Measurements from ENCODE around the gene RFPL4AL1. TPM values are rescaled to one million over a fixed set of nuclear protein-coding genes. Genes with fewer than 3 reads are reported as not detected.

The RFPL4AL1 gene
- not detected in 2 replicates for total RNA-seq

DNA sequence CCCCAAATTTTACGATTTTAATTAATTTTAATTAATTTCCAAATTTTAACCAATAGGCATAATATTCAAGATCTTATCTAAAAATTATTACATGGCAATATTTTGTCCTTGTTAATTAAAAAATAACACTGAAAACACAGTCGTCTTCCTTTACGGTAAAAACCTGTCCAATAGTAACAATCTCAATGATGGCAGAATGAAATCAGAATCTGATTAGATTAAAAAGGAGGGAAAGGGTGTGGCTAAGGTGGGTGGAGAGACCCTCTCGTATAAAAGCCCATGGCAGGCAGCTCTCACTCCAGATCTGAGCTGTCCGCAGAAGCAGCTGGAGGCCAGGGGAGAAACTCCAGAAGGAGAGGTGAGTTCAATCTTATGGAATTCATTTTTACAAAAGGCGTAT is at the start of gene RFPL4AL1:
Gene RFPL4AL1, plus strand, starts transcription at position 301 of the 400 bp plus-strand sequence. CDS start 2,687 bp downstream, outside the sequence.

GRCh38 chr19:55738302-55738701 is 30.6 kb upstream of the RFPL4AL1 start, which contains the start of gene NLRP9:
TSS of gene NLRP9 (minus strand) at chr19:55738402. CDS start at chr19:55738374, 28 bp downstream.

DNA sequence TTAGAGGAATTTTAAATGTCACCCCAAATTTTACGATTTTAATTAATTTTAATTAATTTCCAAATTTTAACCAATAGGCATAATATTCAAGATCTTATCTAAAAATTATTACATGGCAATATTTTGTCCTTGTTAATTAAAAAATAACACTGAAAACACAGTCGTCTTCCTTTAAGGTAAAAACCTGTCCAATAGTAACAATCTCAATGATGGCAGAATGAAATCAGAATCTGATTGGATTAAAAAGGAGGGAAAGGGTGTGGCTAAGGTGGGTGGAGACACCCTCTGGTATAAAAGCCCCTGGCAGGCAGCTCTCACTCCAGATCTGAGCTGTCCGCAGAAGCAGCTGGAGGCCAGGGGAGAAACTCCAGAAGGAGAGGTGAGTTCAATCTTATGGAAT is 10.1 kb upstream of the RFPL4AL1 start, which contains the start of gene RFPL4A:
Gene RFPL4A, plus strand, starts transcription at position 301 of the 400 bp plus-strand sequence. CDS start 2,704 bp downstream, outside the sequence.

Other genes starting within 250 kb of the RFPL4AL1 start
- not detected in 2 replicates for gene SBK2, start 232.0 kb upstream of the RFPL4AL1 start, total RNA-seq
- gene SBK3, start 223.6 kb upstream of the RFPL4AL1 start, total RNA-seq, result 0.19 TPM in 1 of 2 replicates, not detected in the other
- 2.1 and 3.0 TPM in 2 replicates for gene ZNF579, start 188.3 kb upstream of the RFPL4AL1 start, total RNA-seq
- gene FIZ1, start 169.6 kb upstream of the RFPL4AL1 start, total RNA-seq, result 1.9 and 2.1 TPM in 2 replicates
- 10.1 and 11.9 TPM in 2 replicates for gene ZNF524, start 168.8 kb upstream of the RFPL4AL1 start, total RNA-seq
- gene ZNF865, start 163.5 kb upstream of the RFPL4AL1 start, total RNA-seq, result 0.66 and 1.3 TPM in 2 replicates
- gene ZNF784, start 144.6 kb upstream of the RFPL4AL1 start, total RNA-seq, result 3.6 and 3.9 TPM in 2 replicates
- 5.5 and 5.8 TPM in 2 replicates for gene ZNF580, start 128.1 kb upstream of the RFPL4AL1 start, total RNA-seq
- gene ZNF581, start 125.5 kb upstream of the RFPL4AL1 start, total RNA-seq, result 11.4 and 13.4 TPM in 2 replicates
- gene CCDC106, start 120.9 kb upstream of the RFPL4AL1 start, total RNA-seq, result 8.9 and 9.5 TPM in 2 replicates
- gene U2AF2, start 114.1 kb upstream of the RFPL4AL1 start, total RNA-seq, result 87.6 and 108 TPM in 2 replicates
- 44.5 and 80.6 TPM in 2 replicates for gene EPN1, start 93.9 kb upstream of the RFPL4AL1 start, total RNA-seq
- not detected in 2 replicates for gene NLRP9, start 30.7 kb upstream of the RFPL4AL1 start, total RNA-seq
- not detected in 2 replicates for gene RFPL4A, start 10.0 kb upstream of the RFPL4AL1 start, total RNA-seq
- not detected in 2 replicates for gene NLRP11, start 62.9 kb downstream of the RFPL4AL1 start, total RNA-seq
- not detected in 2 replicates for gene NLRP4, start 67.4 kb downstream of the RFPL4AL1 start, total RNA-seq
- not detected in 2 replicates for gene NLRP13, start 163.2 kb downstream of the RFPL4AL1 start, total RNA-seq
- not detected in 2 replicates for gene NLRP8, start 178.7 kb downstream of the RFPL4AL1 start, total RNA-seq
- gene NLRP5, start 217.7 kb downstream of the RFPL4AL1 start, total RNA-seq, result not detected in 2 replicates

All from aortic smooth muscle cell (primary cell).